GM19468 (cell line): ENCODE data around the gene WNK2.

Source experiments
- ATAC-seq: cut with Tn5 transposase; IDR thresholded peaks from one replicate; pipeline ENCODE4 v1.9.1; 2021; ENCODE audit warnings: mild to moderate bottlenecking, moderate library complexity, moderate number of reproducible peaks; ENCODE audit not compliant: unreplicated experiment; ENCODE audit errors: extremely low read depth

Gene WNK2

DNA sequence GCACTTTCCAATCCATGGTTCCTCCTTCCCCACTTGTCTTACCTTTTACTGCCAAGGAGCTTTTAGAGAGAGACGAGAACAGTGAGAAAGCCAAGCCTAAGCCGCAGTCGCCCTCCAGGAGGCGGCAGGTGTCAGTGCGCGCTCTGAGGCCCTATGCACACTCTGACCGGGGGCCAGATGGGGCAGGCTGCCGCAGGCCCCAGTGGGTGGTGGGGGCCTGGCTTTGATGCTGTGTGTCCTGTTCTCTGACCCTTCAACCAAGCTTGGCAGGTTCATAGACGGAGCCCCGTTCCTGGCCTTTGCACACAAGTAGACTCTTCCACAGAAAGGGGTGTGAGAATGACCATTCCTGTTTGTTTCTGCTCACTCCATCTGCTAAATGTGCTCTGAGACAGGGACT, 77.3 kb downstream of the WNK2 start:
- no peak for ATAC-seq

DNA sequence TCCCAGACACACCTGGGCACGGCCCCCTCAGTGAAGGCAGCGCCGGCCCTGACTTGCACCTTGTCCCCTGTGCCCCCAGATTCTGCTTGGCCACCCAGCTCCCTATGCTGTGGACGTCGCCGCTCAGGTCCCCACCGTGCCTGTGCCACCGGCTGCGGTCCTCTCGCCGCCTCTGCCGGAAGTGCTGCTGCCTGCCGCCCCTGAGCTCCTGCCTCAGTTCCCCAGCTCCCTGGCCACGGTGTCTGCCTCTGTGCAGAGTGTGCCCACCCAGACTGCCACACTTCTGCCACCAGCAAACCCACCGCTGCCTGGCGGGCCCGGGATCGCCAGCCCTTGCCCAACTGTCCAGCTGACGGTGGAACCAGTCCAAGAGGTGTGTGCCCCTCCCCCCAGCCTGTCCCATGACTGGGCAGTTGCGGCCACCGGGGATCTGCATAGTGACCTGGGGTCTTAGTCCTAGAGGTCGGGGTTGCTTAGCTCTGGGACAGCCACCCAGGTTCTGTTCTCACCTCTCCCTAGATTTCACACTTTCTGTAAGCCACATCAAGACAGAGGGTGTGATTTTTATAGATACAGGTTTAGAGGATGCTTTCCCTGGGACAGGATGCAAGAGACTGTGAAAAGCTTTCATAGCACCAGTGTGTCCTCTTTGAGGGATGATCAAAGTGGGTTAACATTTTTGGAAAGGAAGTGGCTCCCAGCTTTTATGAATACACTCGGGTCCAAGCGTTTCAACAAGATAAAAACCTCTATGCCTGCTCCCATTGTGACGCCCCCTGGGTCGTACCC, 78.0 kb downstream of the WNK2 start:
- ATAC-seq: no peak

DNA sequence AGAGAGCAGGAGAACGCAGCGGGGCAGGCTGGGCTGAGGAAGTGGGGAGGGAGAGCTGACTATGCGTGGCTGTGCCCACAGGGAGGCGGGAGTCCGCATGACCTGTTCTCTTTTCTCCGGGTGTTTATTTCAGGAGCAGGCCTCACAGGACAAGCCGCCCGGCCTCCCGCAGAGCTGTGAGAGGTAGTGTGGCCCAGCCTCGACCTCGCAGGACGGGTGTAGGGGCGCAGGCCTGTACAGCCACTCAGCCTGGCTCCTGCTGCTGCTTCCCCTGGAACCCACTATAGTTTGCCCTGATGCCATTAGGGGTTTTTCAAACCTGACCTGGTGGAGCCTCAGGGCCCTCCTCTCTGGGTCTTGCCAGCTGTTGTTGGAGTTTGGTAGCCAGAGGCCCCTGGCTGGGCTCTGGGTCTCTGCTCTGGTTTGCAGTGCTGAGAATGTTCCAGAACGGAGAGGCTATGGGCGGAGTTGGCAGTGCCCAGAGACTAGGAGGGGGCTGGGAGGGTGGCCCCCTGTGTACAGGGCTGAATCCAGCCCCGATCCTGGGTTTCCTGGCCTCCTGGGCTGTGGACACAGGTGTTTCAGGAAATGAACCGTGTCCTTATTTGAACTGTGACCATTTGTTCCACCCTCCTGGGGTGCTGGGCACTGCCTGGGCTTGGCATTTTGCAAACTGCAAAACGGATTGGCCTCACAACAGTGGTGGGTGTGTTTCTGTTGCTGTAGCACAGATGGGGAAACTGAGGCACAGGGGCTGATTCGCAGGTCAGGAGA, 78.8 kb downstream of the WNK2 start:
- no peak for ATAC-seq

DNA sequence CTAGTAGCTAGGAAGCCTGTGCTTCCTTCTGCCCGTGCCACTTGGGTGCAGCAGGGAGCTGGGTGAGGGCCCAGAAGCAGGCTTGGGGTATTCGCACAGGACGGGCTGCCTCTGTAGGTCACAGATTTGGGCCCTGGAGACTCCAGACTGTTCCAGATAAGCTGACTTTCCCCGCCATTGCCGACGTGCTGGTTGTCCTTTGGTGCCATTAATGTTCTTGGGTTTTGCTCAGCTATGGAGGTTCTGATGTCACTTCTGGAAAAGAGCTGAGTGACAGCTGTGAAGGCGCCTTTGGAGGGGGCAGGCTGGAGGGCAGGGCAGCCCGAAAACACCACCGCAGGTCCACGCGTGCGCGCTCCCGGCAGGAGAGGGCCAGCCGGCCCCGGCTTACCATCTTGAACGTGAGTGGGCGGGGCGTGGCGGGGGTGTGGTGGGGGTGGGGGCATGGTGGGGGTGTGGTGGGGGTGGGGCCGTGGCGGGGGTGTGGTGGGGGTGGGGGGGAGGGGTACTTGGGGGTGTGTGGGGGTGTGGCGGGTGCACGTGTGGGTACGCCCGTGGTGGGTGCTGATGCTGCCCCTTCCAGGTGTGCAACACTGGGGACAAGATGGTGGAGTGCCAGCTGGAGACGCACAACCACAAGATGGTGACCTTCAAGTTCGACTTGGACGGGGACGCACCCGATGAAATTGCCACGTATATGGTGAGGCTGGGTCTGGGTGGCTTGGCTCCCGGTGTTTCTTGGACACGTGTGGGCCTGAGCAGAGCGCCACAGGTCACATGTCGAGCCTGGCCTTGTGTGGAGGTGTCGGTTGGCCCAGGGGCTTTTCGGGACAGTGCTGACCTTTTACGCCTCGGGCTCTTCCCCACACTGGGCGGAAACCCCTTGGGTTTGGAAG, 79.6 kb downstream of the WNK2 start:
- no peak for ATAC-seq

DNA sequence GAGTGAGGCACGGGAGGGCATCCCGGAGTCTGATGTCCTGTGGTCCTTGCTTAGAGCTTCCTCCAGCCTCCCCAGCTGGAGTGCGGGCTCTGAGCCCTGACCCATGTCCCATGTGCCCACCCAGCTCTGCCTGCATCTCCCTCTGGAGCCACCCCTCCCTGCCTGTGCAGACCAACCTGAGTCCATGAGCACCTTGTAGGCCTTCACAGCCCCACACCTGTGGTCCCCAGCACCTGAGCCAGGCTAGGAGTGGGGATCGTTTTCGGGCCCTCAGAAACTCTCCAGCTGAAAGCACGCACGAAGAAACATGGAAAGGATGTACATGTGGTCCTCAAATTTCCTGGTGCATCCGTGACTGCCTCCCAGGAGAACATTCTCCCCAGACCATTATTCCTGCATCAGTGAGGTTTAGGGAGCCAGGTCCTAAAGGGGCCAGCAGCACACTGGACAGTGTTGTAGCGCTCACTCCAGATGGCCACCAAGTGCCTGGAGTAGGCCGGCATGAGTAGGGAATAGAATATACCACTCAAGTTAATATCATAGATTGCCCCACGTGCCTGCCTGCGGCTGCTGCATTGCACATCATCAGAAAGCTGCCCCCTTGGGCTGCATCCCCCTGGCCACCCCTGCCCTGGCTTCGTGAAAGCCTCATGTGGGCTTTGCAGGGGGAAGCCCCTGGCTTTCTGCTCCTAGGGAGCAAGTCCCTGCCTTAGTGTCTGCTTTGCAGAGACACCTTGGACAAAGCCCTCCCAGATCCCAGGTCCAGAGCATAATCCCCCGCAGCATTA, 80.6 kb downstream of the WNK2 start:
- no peak for ATAC-seq

DNA sequence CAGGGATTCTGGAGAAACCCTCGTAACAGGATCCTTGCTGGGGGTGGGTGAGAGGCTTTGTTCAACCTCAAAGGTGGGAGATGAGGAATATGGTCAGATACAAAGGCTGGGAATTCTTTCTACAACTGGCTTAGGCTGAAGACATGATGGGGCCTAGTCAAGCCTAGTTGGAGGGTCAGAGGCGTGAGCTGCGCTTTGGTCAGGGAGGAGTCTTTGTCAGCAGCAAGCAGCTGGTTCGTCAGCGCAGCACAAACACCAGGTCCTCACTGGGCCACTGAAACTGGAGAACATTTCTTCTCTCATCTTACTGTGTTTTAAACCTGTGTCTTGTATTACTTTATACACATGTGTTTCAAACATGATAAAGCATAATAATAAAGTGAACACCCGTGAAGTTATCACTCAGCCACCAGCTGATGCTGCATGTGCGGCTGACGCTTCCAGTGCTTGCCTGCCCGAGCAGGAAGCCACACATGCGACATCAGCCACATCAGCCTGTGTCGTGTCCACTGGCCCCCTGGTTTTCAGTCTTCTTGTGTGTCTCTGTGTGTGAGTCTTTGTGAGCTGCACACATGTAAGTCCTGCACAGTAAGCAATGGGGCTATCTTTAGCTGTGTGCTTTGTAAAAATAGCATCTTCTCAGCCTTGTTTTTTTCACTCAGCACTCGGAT, 81.5 kb downstream of the WNK2 start:
- ATAC-seq: no peak

DNA sequence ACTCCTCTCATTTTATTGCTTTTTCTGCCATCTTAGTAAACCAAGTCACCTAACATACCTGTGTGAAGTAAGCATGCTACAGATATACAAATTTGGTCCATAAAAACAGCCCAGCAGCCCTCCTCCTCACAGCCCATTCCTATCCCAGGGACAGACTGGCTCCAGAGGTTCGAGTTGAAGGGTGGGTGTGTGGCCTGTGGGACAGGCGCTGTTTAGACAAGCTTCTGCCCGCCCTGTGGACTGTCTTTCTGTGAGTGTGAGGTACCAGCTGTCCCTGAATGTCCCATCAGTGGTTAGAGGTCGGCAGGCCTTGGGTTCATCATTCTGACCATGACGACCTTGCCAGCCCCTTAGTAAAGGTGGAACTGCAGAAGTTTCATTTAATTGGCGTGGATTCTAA, 82.0 kb downstream of the WNK2 start:
- ATAC-seq: no peak

DNA sequence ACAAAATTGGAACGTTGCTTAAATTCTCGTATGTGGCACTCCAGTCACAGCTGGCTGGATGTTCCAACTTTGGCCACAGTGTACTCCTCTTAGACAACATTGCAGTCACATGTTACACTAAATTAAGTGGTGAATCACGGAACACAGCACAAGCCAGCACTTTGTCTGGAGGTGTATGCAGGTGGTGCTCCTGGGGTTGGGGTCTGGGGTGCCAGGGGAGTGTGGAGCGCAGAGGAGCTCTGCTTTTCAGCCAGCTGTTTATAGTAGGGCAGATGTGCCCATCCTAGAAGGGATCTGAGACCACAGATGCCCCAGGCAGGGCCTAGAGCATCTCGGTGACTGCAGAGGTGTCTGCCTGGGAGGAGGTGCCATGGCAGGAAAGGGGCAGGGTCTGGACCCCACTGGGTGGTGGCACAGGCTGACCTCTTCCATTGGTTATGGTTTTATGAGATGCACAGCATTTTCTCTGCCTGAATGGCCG, 82.6 kb downstream of the WNK2 start:
- ATAC-seq: no peak

DNA sequence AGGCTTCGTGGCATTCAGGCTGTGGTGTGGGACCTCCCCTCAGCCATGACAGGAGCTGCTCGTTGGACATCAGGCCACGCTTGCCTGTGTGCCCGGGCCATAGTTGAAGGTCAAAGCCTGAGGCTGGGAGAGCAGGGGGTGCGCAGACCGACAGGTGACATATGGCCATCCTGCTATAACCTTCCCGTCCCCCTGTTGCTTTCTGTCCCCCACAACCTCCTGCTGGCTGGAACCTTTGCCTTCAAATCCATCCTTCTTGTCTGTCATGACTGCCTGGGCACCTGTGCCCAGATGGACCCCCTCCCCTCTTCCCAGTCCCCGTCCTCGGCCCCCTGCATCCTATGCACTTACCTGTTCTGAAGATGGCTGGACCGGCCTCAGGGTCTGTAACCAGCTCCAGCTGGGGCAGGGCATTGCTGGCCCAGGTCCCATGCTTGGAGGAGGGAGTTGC, 83.2 kb downstream of the WNK2 start:
- no peak for ATAC-seq

DNA sequence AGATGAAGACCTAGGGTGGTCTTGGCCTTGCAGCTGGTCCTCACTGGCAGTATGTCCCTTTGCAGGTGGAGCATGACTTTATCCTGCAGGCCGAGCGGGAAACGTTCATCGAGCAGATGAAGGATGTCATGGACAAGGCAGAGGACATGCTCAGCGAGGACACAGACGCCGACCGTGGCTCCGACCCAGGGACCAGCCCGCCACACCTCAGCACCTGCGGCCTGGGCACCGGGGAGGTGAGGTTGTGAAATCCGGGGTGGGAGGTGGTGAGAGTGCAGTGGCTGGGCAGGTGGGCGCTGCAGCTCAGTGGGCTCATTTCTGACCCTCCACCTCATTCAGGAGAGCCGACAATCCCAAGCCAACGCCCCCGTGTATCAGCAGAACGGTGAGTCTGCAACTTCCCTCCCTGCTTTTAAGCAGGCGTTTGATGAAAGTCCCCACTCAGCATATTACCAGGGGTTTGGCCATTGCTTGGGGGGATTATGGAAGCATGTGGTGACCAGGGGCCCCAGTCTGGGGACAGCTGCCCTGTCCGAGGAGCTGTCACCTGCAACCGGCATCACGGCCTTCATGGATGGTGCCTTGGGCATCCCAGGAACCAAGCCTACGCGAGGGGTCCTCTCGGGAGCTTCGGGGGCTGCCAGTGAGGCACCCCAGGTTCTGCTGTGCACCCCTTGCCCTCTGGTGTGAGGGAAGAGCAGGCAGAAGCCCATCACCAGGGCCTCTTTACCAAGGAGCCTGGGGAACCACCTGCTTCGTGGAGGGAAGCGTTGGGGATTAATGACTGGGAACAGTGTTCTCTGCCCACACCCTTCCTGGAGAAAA, 84.0 kb downstream of the WNK2 start:
- ATAC-seq: no peak

DNA sequence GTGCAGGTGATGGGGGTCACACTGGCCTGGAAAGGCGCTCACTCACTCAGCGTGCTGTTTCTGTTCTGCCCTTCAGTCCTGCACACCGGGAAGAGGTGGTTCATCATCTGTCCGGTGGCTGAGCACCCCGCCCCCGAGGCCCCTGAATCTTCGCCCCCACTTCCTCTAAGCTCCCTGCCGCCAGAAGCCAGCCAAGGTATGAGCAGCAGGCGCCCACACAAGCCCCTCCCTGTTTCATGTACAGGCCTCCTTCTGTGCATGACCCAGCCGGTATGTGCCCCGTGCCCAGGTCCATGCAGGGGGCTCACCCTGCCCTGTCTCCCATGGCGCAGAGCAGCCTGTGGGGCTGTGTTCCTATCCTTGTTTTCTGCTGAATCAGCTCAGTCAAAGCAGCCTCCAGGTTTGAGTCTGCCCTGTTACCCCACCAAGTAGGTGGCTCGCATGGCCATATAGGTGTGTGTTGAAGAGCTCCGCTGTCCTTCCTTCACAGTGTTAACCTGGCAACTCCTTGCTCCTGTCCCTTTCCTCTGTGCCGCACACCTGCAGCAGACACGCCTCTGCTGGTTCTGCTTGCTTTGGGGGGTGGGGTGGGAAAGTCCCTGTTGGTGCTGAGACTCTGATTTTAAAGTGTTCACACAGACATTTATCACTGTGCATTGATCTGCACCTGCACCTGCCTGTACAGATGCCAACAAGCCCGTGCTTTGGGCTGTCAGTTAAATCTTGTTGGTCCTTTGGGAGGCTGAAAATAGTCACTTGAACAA, 84.8 kb downstream of the WNK2 start:
- no peak for ATAC-seq

DNA sequence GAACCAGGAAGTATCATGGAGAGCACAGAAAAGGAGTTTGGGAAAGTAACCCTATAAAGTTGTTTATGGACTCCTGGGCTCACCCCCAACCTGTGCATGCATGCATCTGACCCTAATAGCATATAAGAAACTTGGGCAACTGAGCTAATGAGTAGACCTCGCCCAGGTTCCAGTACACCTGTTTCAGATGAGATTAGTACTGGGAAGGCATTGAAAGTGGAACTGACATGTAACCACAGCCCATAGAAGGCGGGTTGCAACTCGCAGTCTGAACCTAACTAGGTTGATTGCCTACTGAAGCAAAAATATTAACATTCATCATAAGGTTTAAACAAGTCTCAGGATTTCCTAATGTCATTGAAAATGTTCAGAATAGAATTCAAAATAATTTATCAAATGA, 87.0 kb downstream of the WNK2 start:
- ATAC-seq: no peak

DNA sequence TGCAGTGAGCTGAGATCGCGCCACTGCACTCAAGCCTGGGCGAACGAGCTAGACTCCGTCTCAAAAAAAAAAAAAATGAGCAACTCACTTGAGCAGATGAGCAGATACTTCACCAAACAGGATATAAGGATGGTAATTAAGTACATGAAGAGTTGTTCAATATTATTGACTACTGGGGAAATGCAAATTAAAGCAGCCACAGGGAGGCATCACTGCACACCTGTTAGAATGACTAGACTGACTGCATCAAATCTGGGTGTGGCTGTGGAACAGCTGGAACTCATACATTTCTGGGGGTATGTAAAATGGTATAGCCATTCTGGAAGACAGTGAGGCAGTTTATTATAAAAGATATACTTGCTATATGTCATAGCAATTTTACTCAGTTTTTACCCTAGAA, 93.0 kb downstream of the WNK2 start:
- no peak for ATAC-seq

DNA sequence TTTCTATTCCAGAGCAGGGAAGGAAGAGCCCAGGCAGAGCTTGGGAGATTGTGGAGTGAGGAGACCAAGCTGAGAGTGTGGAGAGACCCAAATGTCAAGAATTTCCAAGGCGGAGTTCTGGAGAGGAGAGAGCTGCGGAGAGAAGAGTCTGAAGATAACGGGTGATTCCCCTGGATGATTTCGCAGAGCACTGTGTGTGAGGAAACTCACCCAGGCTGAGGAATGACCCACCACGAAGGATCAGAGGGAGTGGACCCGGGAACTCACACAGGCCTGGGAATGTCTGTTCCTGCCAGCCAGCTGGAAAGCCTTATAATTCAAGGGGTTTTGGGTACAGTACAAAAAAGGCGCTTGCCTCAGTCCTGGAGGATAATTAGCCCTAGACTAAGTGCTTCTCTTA, 94.2 kb downstream of the WNK2 start:
- no peak for ATAC-seq

DNA sequence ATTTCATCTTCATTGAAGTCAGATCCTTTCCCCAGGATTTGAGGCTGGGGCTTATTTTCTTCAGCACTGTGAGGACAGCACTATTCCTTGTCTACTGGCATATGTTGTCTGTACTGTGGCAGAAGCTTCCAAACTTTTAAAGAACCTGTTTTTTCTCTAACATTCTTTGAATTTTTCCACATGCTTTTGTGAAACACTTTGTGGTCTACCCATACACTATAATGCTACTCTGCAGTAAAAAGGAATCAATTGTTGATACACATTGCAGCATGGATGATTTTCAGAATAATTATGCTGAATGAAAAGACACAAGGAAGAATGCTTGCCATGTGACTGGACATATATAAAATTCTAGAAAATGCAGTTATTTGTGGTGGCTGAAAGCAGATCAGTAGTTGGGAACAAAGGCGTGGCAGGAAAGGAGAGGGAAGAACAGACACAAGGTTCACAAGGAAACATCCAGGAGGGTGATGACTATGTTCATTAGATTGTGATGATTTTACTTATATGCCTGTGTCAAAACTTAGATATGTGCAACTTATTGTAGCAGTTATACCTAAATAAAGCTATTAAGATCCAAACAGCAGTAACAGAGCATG, 96.8 kb downstream of the WNK2 start:
- no peak for ATAC-seq

DNA sequence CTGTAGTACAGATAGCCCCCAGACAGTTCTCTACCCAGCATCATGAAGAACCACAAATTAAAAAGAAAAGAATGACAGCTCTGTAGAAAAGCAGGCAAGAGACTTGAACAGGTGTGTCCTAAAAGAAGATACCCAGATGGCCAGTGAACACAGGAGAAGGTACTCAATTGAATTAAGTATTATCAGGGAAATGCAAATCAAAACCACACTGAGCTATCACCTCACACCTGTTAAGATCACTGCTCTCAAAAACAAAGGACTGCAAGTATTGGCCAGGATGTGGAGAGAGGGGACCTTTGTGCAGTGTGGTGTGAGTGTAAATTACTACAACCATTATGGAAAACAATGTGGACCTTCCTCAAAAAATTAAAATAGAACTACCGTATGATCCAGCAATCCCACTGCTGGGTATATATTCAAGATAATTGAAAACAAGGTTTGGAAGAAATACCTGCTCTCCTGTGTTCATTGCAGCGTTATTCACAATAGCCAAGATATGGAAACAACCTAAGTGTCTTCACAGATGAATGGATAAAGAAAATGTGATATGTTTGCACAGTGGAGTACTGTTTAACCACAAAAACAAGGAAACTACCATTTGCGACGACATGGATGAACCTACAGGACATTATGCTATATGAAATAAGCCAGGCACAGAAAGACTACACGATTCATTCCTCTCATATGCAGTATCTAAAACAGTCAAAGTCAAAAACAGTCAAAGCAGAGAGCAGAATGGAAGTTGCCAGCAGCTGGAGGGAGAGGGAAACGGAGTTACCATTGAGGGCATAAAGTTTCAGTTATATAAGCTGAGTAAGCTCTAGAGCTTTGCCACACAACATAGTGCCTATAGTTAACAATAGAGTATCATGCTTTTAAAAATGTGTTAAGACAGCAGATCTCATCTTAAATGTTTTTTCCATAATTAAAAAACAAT, 102.6 kb downstream of the WNK2 start:
- ATAC-seq: no peak
